OCI-LY1 (cell line): ENCODE measurements around the gene MYBBP1A.

Source experiments
- H2AFZ ChIP-seq: fragments of 200-600 bp; sonication (generic), shearing (Covaris generic); 2 replicates; pipeline ENCODE4 v1.6.0; 2014; ENCODE audit warnings: antibody characterized with exemption, mild to moderate bottlenecking, low read length
- H3F3A ChIP-seq: fragments of 200-600 bp; sonication (generic), shearing (Covaris generic); 2 replicates; pipeline ENCODE4 v1.6.0; 2014; ENCODE audit warnings: mild to moderate bottlenecking, antibody characterized with exemption, low read length, moderate library complexity; ENCODE audit not compliant: insufficient read depth
- H3K27ac ChIP-seq: fragments of 200-600 bp; sonication (generic); 2 replicates; pipeline ENCODE4 v1.5.1; 2014; ENCODE audit warnings: low read length, mixed run types, mild to moderate bottlenecking, low read depth; ENCODE audit not compliant: poor library complexity, severe bottlenecking
- H3K27me3 ChIP-seq: fragments of 200-600 bp; sonication (generic); 2 replicates; pipeline ENCODE4 v1.6.0; 2014; ENCODE audit warnings: antibody characterized with exemption, mild to moderate bottlenecking, low read length, moderate library complexity; ENCODE audit not compliant: insufficient read depth
- H3K36me3 ChIP-seq: fragments of 200-600 bp; sonication (generic); 2 replicates; pipeline ENCODE4 v1.6.1; 2014; ENCODE audit warnings: mild to moderate bottlenecking, antibody characterized with exemption, low read length, moderate library complexity, mixed read lengths; ENCODE audit not compliant: insufficient read depth
- H3K4me1 ChIP-seq: fragments of 200-600 bp; sonication (generic); 2 replicates; pipeline ENCODE4 v1.5.1; 2014; ENCODE audit warnings: mild to moderate bottlenecking, low read length, moderate library complexity; ENCODE audit not compliant: insufficient read depth, severe bottlenecking
- H3K4me2 ChIP-seq: fragments of 200-600 bp; sonication (generic), shearing (Covaris generic); 2 replicates; pipeline ENCODE4 v1.6.1; 2014; ENCODE audit warnings: low read length
- H3K4me3 ChIP-seq: fragments of 200-600 bp; sonication (generic); 2 replicates; pipeline ENCODE4 v1.5.1; 2014; ENCODE audit warnings: low read length, low read depth, mild to moderate bottlenecking, mixed read lengths; ENCODE audit not compliant: poor library complexity, severe bottlenecking
- H3K79me2 ChIP-seq: fragments of 200-600 bp; shearing (Covaris generic); 2 replicates; pipeline ENCODE4 v1.6.1; 2016; ENCODE audit warnings: mixed run types, low read length, mixed read lengths; ENCODE audit not compliant: insufficient read depth
- H3K9ac ChIP-seq: fragments of 200-600 bp; sonication (generic), shearing (Covaris generic); 2 replicates; pipeline ENCODE4 v1.6.1; 2014; ENCODE audit warnings: mild to moderate bottlenecking, low read length, mixed read lengths
- H3K9me2 ChIP-seq: fragments of 200-600 bp; sonication (generic), shearing (Covaris generic); 2 replicates; pipeline ENCODE4 v1.6.1; 2014; ENCODE audit warnings: low read depth, mild to moderate bottlenecking, low read length, mixed read lengths
- H3K9me3 ChIP-seq: fragments of 200-600 bp; shearing (Covaris generic); 2 replicates; pipeline ENCODE4 v1.6.1; 2014; ENCODE audit warnings: low read length, mixed read lengths
- H4K20me1 ChIP-seq: fragments of 200-600 bp; sonication (generic), shearing (Covaris generic); 2 replicates; pipeline ENCODE4 v1.6.0; 2016; ENCODE audit warnings: mild to moderate bottlenecking, low read length; ENCODE audit not compliant: insufficient read depth
- CTCF ChIP-seq: fragments of 200-600 bp; sonication (generic), shearing (Covaris generic); IDR thresholded peaks from 2 replicates; pipeline ENCODE4 v1.5.1; 2017; ENCODE audit warnings: mild to moderate bottlenecking, antibody characterized with exemption, low read length, moderate library complexity, mixed read lengths
- EZH2 ChIP-seq: fragments of 200-600 bp; sonication (generic), shearing (Covaris generic); IDR thresholded peaks from 2 replicates; pipeline ENCODE4 v1.8.0; 2017; ENCODE audit warnings: borderline replicate concordance, mixed run types, mild to moderate bottlenecking, antibody characterized with exemption, low read length, moderate library complexity, mixed read lengths

Gene MYBBP1A

GRCh38 chr17:4533523-4534504, 21.4 kb downstream of the MYBBP1A start:
- Histone ChIP-seq H3K27me3 (peaks cover 7% of the 10 kb centered on the region; the same call in 1 of the 2 replicates), H3K4me1 (no peaks in the 10 kb centered on the region), H4K20me1 (no peaks in the 10 kb centered on the region), H3K79me2 (no peaks in the 10 kb centered on the region), H3K4me2 (no peak overlapping the region), H3K36me3 (peaks cover 18% of the 10 kb centered on the region), H2AFZ (no peak overlapping the region), H3K9ac (no peak overlapping the region), H3K9me2 (no peaks in the 10 kb centered on the region), H3F3A (no peaks in the 10 kb centered on the region), H3K27ac (no peak overlapping the region), H3K9me3 (no peaks in the 10 kb centered on the region), H3K4me3 (no peak overlapping the region)
- TF ChIP-seq EZH2 (no peak), CTCF (no peak)

- Histone ChIP-seq H3K79me2 (no peaks in the 10 kb centered on the region), H3K9me2 (no peaks in the 10 kb centered on the region), H3K4me2 (no peak overlapping the region), H3K4me3 (no peak overlapping the region), H3K9me3 (no peaks in the 10 kb centered on the region), H3K4me1 (no peaks in the 10 kb centered on the region), H3F3A (no peaks in the 10 kb centered on the region), H3K27me3 (peaks cover 7% of the 10 kb centered on the region; the same call in 1 of the 2 replicates), H3K36me3 (peaks cover 10% of the 10 kb centered on the region), H3K9ac (no peak overlapping the region), H4K20me1 (no peaks in the 10 kb centered on the region), H3K27ac (no peak overlapping the region), H2AFZ (no peak overlapping the region)
- TF ChIP-seq EZH2 (no peak), CTCF (no peak)
Measured at GRCh38 chr17:4532860-4533522, 22.2 kb downstream of the MYBBP1A start.

GRCh38 chr17:4531988-4532736, 23.0 kb downstream of the MYBBP1A start:
- Histone ChIP-seq H3K9me3 (no peaks in the 10 kb centered on the region), H3K4me3 (no peak overlapping the region), H3K4me1 (no peaks in the 10 kb centered on the region), H3F3A (no peaks in the 10 kb centered on the region), H3K27ac (no peak overlapping the region), H3K4me2 (no peak overlapping the region), H3K9ac (no peak overlapping the region), H2AFZ (no peak overlapping the region), H3K9me2 (no peaks in the 10 kb centered on the region), H4K20me1 (no peaks in the 10 kb centered on the region), H3K36me3 (0 out of 2 replicates have a peak, but pooled peaks cover 2% of the 10 kb centered on the region), H3K27me3 (peaks cover 7% of the 10 kb centered on the region; the same call in 1 of the 2 replicates), H3K79me2 (no peaks in the 10 kb centered on the region)
- TF ChIP-seq CTCF (no peak), EZH2 (no peak)
